GM23338 (cell line): ENCODE data around the gene CAMSAP1. TPM values are rescaled to one million over a fixed set of nuclear protein-coding genes. Genes with fewer than 3 reads are reported as not detected.

Experiments used
- ATAC-seq: fragments of 200-7000 bp; cut with Tn5 transposase; 3 replicates; pipeline ENCODE4 v1.9.1; 2020
- DNase-seq: peaks from one replicate; pipeline ENCODE4 v3.0.0-alpha.2; 2015; ENCODE audit warnings: low spot score
- H2AFZ ChIP-seq: fragments of 200-600 bp; sonication (generic); 2 replicates; pipeline ENCODE4 v1.8.0; 2016; ENCODE audit warnings: antibody characterized with exemption, mild to moderate bottlenecking, moderate library complexity
- H3F3A ChIP-seq: fragments of 200-600 bp; sonication (generic); replicated peaks from 2 replicates; pipeline ENCODE4 v1.8.0; 2017; ENCODE audit warnings: antibody characterized with exemption, mixed run types, low read depth
- H3K27ac ChIP-seq: fragments of 200-600 bp; sonication (generic); 2 replicates; pipeline ENCODE4 v1.6.1; 2016; ENCODE audit warnings: low read depth
- H3K27me3 ChIP-seq: fragments of 200-600 bp; sonication (generic); 2 replicates; pipeline ENCODE4 v1.8.0; 2016; ENCODE audit warnings: mild to moderate bottlenecking, mixed run types, moderate library complexity; ENCODE audit not compliant: insufficient read depth
- H3K36me3 ChIP-seq: fragments of 200-600 bp; sonication (generic); 2 replicates; pipeline ENCODE4 v1.8.0; 2016; ENCODE audit warnings: mild to moderate bottlenecking; ENCODE audit not compliant: insufficient read depth
- H3K4me1 ChIP-seq: fragments of 200-600 bp; sonication (generic); 2 replicates; pipeline ENCODE4 v1.8.0; 2016; ENCODE audit warnings: mild to moderate bottlenecking, moderate library complexity; ENCODE audit not compliant: insufficient read depth
- H3K4me2 ChIP-seq: fragments of 200-600 bp; sonication (generic); 2 replicates; pipeline ENCODE4 v1.7.1; 2017; ENCODE audit warnings: mixed run types
- H3K4me3 ChIP-seq: fragments of 200-600 bp; sonication (generic); 2 replicates; pipeline ENCODE4 v1.6.1; 2016; ENCODE audit warnings: mixed run types
- H3K79me2 ChIP-seq: fragments of 200-600 bp; sonication (generic); replicated peaks from 2 replicates; pipeline ENCODE4 v1.8.0; 2017; ENCODE audit warnings: mild to moderate bottlenecking; ENCODE audit not compliant: insufficient read depth
- H3K9me2 ChIP-seq: fragments of 200-600 bp; sonication (generic); 2 replicates; pipeline ENCODE4 v1.8.0; 2017; ENCODE audit not compliant: insufficient read depth
- H4K20me1 ChIP-seq: fragments of 200-600 bp; sonication (generic); replicated peaks from 2 replicates; pipeline ENCODE4 v1.8.0; 2017; ENCODE audit warnings: mild to moderate bottlenecking; ENCODE audit not compliant: insufficient read depth
- H3K27ac Mint-ChIP-seq: 2 replicates; pipeline ENCODE4 v1.8.0; 2020; ENCODE audit warnings: inconsistent platforms, mild to moderate bottlenecking, moderate library complexity, mixed read lengths
- H3K27me3 Mint-ChIP-seq: 3 replicates; pipeline ENCODE4 v1.8.0; 2022; ENCODE audit warnings: low read depth, mild to moderate bottlenecking, moderate library complexity, mixed read lengths, inconsistent platforms; ENCODE audit not compliant: insufficient read depth, poor library complexity
- H3K36me3 Mint-ChIP-seq: 3 replicates; pipeline ENCODE4 v1.8.0; 2021; ENCODE audit warnings: low read depth, mild to moderate bottlenecking, inconsistent platforms, moderate library complexity, mixed read lengths
- H3K4me1 Mint-ChIP-seq: 3 replicates; pipeline ENCODE4 v1.8.0; 2020; ENCODE audit warnings: mild to moderate bottlenecking, inconsistent platforms, mixed read lengths
- H3K4me3 Mint-ChIP-seq: 3 replicates; pipeline ENCODE4 v1.8.0; 2021; ENCODE audit warnings: moderate library complexity, mild to moderate bottlenecking, inconsistent platforms, mixed read lengths
- H3K9me3 Mint-ChIP-seq: 3 replicates; pipeline ENCODE4 v1.8.0; 2020; ENCODE audit warnings: moderate library complexity, mild to moderate bottlenecking, inconsistent platforms, mixed read lengths
- CREB1 ChIP-seq: fragments of 250-450 bp; sonication (Bioruptor Pico); IDR thresholded peaks from 2 replicates; pipeline ENCODE4 v1.5.0; 2020; ENCODE audit warnings: low read depth, mild to moderate bottlenecking, moderate library complexity
- CTCF ChIP-seq, 2 experiments: fragments of 200-600 bp in 1 of 2; sonication (generic) in 1 of 2; conservative IDR thresholded peaks; 2 replicates each; pipeline versions ENCODE4 v1.5.1 to v1.6.1; 2016 to 2017; ENCODE audit warnings: antibody characterized with exemption in 2 of 2, low read depth in 2 of 2, mild to moderate bottlenecking in 2 of 2, moderate library complexity in 1 of 2
- EZH2 ChIP-seq: fragments of 200-600 bp; sonication (generic); IDR thresholded peaks from one replicate; pipeline ENCODE4 v1.8.0; 2017; ENCODE audit warnings: antibody characterized with exemption, mild to moderate bottlenecking, low read depth; ENCODE audit not compliant: unreplicated experiment
- JUNB ChIP-seq: IDR thresholded peaks from one replicate; pipeline ENCODE4 v1.6.1; 2016; ENCODE audit warnings: antibody characterized with exemption; ENCODE audit not compliant: unreplicated experiment
- NANOG ChIP-seq: IDR thresholded peaks from 2 replicates; pipeline ENCODE4 v1.6.1; 2016; ENCODE audit warnings: antibody characterized with exemption, borderline replicate concordance
- ZNF114 ChIP-seq: fragments of 250-450 bp; sonication (Bioruptor Pico); IDR thresholded peaks from 2 replicates; pipeline ENCODE4 v1.5.0; 2020; ENCODE audit warnings: mild to moderate bottlenecking, moderate library complexity
- polyA plus RNA-seq: library from polyadenylated mRNA; unstranded; fragments of >200 nt; fragmentation: Nextera tagmentation; extraction: Ambion mirVana; gene quantifications from 2 replicates; pipeline ENCODE4 v1.2.1, GENCODE V29; 2016
- total RNA-seq: library from RNA; depleted of rRNA; stranded (reverse); fragments of >200 nt; shearing (Covaris generic); gene quantifications from 2 replicates; pipeline ENCODE4 v1.2.3, GENCODE V29; 2014
- TF ChIP-seq, protein P1 (sequence below): fragments of 250-450 bp; sonication (Bioruptor Pico); IDR thresholded peaks from 2 replicates; pipeline ENCODE4 v1.5.0; 2020; ENCODE audit warnings: mild to moderate bottlenecking, moderate library complexity
- TF ChIP-seq, protein P2 (sequence below): IDR thresholded peaks from one replicate; pipeline ENCODE4 v1.6.1; 2018; ENCODE audit warnings: antibody characterized with exemption; ENCODE audit not compliant: unreplicated experiment

The CAMSAP1 gene
- total and polyA plus RNA-seq, 2 experiments from 2014 or later = 6.9 to 75.4 TPM

DNA sequence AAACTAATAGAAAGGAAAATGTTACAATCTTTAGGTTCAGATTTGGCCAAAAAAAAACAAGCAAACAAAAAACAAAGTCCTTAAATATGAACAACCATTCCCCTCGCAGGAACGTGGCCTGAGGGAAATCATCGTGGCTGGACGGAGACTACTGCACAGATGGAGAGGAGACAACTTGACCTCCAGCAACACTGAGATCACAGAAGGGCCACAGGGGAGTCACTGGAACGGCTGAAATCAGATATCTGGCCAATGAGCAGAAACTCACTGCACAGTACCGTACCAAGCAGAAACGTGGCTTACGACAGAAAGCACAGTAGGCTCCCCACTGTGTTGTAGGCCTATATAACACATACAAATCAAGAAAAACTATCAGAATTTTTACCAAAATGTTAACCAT is 27.7 kb downstream of the CAMSAP1 start:
- H3K36me3 Mint-ChIP-seq = peaks cover 15% of the 10 kb centered on the region; the same call in 2 of the 3 replicates
- no peak overlapping the region for H2AFZ ChIP-seq
- peaks cover 11% of the 10 kb centered on the region for H3K27me3 Mint-ChIP-seq
- peaks cover 100% of the 10 kb centered on the region for H3K79me2 ChIP-seq
- no peak overlapping the region for H3K4me3 ChIP-seq
- H3F3A ChIP-seq = no peaks in the 10 kb centered on the region
- H3K9me3 Mint-ChIP-seq = no peaks in the 10 kb centered on the region
- no peaks in the 10 kb centered on the region; the same call in 1 of the 2 replicates for H3K36me3 ChIP-seq
- no peak overlapping the region for H3K27ac Mint-ChIP-seq
- peaks cover 75% of the 10 kb centered on the region for H4K20me1 ChIP-seq
- H3K27me3 ChIP-seq = no peaks in the 10 kb centered on the region
- H3K4me3 Mint-ChIP-seq = no peak overlapping the region
- H3K27ac ChIP-seq = no peak overlapping the region
- TF ChIP-seq, protein P1, sequence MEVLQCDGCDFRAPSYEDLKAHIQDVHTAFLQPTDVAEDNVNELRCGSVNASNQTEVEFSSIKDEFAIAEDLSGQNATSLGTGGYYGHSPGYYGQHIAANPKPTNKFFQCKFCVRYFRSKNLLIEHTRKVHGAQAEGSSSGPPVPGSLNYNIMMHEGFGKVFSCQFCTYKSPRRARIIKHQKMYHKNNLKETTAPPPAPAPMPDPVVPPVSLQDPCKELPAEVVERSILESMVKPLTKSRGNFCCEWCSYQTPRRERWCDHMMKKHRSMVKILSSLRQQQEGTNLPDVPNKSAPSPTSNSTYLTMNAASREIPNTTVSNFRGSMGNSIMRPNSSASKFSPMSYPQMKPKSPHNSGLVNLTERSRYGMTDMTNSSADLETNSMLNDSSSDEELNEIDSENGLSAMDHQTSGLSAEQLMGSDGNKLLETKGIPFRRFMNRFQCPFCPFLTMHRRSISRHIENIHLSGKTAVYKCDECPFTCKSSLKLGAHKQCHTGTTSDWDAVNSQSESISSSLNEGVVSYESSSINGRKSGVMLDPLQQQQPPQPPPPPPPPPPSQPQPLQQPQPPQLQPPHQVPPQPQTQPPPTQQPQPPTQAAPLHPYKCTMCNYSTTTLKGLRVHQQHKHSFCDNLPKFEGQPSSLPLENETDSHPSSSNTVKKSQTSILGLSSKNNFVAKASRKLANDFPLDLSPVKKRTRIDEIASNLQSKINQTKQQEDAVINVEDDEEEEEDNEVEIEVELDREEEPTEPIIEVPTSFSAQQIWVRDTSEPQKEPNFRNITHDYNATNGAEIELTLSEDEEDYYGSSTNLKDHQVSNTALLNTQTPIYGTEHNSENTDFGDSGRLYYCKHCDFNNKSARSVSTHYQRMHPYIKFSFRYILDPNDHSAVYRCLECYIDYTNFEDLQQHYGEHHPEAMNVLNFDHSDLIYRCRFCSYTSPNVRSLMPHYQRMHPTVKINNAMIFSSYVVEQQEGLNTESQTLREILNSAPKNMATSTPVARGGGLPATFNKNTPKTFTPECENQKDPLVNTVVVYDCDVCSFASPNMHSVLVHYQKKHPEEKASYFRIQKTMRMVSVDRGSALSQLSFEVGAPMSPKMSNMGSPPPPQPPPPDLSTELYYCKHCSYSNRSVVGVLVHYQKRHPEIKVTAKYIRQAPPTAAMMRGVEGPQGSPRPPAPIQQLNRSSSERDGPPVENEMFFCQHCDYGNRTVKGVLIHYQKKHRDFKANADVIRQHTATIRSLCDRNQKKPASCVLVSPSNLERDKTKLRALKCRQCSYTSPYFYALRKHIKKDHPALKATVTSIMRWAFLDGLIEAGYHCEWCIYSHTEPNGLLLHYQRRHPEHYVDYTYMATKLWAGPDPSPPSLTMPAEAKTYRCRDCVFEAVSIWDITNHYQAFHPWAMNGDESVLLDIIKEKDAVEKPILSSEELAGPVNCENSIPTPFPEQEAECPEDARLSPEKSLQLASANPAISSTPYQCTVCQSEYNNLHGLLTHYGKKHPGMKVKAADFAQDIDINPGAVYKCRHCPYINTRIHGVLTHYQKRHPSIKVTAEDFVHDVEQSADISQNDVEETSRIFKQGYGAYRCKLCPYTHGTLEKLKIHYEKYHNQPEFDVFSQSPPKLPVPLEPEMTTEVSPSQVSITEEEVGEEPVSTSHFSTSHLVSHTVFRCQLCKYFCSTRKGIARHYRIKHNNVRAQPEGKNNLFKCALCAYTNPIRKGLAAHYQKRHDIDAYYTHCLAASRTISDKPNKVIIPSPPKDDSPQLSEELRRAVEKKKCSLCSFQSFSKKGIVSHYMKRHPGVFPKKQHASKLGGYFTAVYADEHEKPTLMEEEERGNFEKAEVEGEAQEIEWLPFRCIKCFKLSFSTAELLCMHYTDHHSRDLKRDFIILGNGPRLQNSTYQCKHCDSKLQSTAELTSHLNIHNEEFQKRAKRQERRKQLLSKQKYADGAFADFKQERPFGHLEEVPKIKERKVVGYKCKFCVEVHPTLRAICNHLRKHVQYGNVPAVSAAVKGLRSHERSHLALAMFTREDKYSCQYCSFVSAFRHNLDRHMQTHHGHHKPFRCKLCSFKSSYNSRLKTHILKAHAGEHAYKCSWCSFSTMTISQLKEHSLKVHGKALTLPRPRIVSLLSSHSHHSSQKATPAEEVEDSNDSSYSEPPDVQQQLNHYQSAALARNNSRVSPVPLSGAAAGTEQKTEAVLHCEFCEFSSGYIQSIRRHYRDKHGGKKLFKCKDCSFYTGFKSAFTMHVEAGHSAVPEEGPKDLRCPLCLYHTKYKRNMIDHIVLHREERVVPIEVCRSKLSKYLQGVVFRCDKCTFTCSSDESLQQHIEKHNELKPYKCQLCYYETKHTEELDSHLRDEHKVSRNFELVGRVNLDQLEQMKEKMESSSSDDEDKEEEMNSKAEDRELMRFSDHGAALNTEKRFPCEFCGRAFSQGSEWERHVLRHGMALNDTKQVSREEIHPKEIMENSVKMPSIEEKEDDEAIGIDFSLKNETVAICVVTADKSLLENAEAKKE (CRISPR knock-in tag) = no peak
- TF ChIP-seq ZNF114 (CRISPR knock-in tag) (no peak), NANOG (no peak), CTCF (conservative IDR thresholded peaks at IDR 0.05; ENCODE audit: low read depth in 2 of 2) (no peak), JUNB (no peak), CREB1 (no peak), EZH2 (no peak)
- TF ChIP-seq, protein P2, sequence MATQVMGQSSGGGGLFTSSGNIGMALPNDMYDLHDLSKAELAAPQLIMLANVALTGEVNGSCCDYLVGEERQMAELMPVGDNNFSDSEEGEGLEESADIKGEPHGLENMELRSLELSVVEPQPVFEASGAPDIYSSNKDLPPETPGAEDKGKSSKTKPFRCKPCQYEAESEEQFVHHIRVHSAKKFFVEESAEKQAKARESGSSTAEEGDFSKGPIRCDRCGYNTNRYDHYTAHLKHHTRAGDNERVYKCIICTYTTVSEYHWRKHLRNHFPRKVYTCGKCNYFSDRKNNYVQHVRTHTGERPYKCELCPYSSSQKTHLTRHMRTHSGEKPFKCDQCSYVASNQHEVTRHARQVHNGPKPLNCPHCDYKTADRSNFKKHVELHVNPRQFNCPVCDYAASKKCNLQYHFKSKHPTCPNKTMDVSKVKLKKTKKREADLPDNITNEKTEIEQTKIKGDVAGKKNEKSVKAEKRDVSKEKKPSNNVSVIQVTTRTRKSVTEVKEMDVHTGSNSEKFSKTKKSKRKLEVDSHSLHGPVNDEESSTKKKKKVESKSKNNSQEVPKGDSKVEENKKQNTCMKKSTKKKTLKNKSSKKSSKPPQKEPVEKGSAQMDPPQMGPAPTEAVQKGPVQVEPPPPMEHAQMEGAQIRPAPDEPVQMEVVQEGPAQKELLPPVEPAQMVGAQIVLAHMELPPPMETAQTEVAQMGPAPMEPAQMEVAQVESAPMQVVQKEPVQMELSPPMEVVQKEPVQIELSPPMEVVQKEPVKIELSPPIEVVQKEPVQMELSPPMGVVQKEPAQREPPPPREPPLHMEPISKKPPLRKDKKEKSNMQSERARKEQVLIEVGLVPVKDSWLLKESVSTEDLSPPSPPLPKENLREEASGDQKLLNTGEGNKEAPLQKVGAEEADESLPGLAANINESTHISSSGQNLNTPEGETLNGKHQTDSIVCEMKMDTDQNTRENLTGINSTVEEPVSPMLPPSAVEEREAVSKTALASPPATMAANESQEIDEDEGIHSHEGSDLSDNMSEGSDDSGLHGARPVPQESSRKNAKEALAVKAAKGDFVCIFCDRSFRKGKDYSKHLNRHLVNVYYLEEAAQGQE = no peak
- no peak for ATAC-seq
- H3K4me2 ChIP-seq = no peak overlapping the region
- H3K4me1 ChIP-seq = peaks cover 29% of the 10 kb centered on the region
- no peak for DNase-seq
- H3K9me2 ChIP-seq = no peaks in the 10 kb centered on the region
- H3K4me1 Mint-ChIP-seq = peaks cover 46% of the 10 kb centered on the region
